ENCODE results near the gene VARS2.

The VARS2 gene

DNA sequence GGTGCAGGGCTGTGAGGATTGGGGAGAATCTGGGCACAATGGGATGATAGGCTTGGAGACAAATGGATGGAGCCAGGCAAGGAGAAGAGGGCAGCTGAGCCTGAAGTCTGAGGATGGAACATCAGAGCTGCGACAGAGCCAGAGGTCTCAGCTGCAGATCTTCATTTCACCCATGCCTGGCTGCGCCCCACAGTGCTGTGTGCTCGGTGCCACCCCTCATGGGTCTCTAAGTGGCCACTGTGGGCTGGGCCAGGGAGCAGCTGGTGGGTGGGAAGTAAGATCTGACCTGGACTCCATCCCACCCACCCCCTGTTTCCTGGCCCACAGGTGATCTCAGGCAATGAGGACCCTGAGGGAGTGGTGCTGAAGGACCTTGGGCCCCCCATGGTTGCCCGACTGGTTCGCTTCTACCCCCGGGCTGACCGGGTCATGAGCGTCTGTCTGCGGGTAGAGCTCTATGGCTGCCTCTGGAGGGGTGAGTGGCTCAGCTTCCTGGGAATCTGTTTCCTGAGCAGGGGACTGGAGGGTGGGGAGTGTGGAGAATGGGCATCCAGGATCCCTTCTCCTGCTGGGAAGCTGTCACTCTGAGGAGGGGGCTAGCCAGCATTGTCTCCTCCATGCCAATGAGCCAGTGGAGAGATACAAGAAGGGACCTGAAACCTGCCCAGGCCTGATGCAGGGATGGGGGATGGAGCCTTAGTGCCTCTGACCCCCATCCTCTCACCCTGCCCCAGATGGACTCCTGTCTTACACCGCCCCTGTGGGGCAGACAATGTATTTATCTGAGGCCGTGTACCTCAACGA lies 23.2 kb upstream of the VARS2 start:
- Histone ChIP-seq H3K36me3 (ENCODE audit: control insufficient read depth in 5 of 5, insufficient read depth in 5 of 5, low read length in 5 of 5) (peaks cover 6 to 62% (median 43%) of the 10 kb centered on the region in 5 donors), H3K27ac (ENCODE audit: low read depth, low read length) (no peak overlapping the region), H3K4me3 (ENCODE audit: low read depth in 1 of 5, low read length in 5 of 5) (no peak overlapping the region), H3K9me3 (ENCODE audit: control insufficient read depth in 5 of 5, low read length in 5 of 5) (no peaks in the 10 kb centered on the region), H3K27me3 (ENCODE audit: control insufficient read depth in 5 of 5, insufficient read depth in 4 of 5, low read length in 5 of 5) (no peaks in the 10 kb centered on the region), H3K9ac (ENCODE audit: low read length in 5 of 5) (no peak overlapping the region), H3K4me1 (ENCODE audit: control insufficient read depth in 5 of 5, insufficient read depth in 5 of 5, low read length in 5 of 5) (peaks cover 0 to 12% (median 10%) of the 10 kb centered on the region in 5 donors)

DNA sequence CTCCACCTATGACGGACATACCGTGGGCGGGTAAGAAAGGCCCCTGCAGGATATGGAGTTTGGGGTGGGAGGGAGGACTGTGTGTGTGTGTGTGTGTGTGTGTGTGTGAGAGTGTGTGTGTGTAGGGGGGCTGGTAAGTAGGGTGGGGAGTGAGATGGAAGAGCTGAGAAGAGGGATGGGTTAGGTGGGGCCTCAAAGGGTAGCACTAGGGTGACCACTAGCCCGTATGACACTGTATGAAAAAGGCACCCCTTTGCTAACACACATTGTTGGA lies 22.7 kb upstream of the VARS2 start:
- no peak overlapping the region for H3K27ac ChIP-seq (ENCODE audit: low read depth, low read length)
- no peak overlapping the region for H3K4me3 ChIP-seq (ENCODE audit: low read depth in 1 of 5, low read length in 5 of 5)
- H3K9ac ChIP-seq (ENCODE audit: low read length in 5 of 5): no peak overlapping the region
- H3K27me3 ChIP-seq (ENCODE audit: control insufficient read depth in 5 of 5, insufficient read depth in 4 of 5, low read length in 5 of 5): no peaks in the 10 kb centered on the region
- no peaks in the 10 kb centered on the region for H3K9me3 ChIP-seq (ENCODE audit: control insufficient read depth in 5 of 5, low read length in 5 of 5)
- H3K4me1 ChIP-seq (ENCODE audit: control insufficient read depth in 5 of 5, insufficient read depth in 5 of 5, low read length in 5 of 5): peaks cover 0 to 7% (median 5%) of the 10 kb centered on the region in 5 donors
- H3K36me3 ChIP-seq (ENCODE audit: control insufficient read depth in 5 of 5, insufficient read depth in 5 of 5, low read length in 5 of 5): peaks cover 6 to 66% (median 44%) of the 10 kb centered on the region in 5 donors

DNA sequence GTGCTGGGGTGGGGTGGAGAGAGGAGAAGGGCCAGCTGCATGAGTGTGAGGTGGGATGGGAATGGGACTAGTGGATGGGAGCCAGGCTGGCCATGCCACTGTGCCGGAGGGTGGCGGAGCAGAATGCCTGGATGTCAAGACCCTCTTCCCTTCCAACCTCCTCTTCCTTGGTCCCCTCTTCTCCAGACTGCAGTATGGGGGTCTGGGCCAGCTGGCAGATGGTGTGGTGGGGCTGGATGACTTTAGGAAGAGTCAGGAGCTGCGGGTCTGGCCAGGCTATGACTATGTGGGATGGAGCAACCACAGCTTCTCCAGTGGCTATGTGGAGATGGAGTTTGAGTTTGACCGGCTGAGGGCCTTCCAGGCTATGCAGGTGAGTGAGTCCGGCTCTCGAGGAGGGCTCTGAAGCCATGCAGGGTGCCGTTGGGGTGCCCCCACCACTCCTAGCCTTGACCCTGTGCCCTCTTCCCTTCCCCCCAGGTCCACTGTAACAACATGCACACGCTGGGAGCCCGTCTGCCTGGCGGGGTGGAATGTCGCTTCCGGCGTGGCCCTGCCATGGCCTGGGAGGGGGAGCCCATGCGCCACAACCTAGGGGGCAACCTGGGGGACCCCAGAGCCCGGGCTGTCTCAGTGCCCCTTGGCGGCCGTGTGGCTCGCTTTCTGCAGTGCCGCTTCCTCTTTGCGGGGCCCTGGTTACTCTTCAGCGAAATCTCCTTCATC lies 22.1 kb upstream of the VARS2 start:
- no peak overlapping the region for H3K4me3 ChIP-seq (ENCODE audit: low read depth in 1 of 5, low read length in 5 of 5)
- peaks cover 6 to 72% (median 48%) of the 10 kb centered on the region in 5 donors for H3K36me3 ChIP-seq (ENCODE audit: control insufficient read depth in 5 of 5, insufficient read depth in 5 of 5, low read length in 5 of 5)
- H3K27me3 ChIP-seq (ENCODE audit: control insufficient read depth in 5 of 5, insufficient read depth in 4 of 5, low read length in 5 of 5): no peaks in the 10 kb centered on the region
- no peaks in the 10 kb centered on the region for H3K9me3 ChIP-seq (ENCODE audit: control insufficient read depth in 5 of 5, low read length in 5 of 5)
- H3K9ac ChIP-seq (ENCODE audit: low read length in 5 of 5): no peak overlapping the region
- H3K4me1 ChIP-seq (ENCODE audit: control insufficient read depth in 5 of 5, insufficient read depth in 5 of 5, low read length in 5 of 5): peaks cover 0 to 1% (median 0%) of the 10 kb centered on the region in 5 donors
- no peak overlapping the region for H3K27ac ChIP-seq (ENCODE audit: low read depth, low read length)

DNA sequence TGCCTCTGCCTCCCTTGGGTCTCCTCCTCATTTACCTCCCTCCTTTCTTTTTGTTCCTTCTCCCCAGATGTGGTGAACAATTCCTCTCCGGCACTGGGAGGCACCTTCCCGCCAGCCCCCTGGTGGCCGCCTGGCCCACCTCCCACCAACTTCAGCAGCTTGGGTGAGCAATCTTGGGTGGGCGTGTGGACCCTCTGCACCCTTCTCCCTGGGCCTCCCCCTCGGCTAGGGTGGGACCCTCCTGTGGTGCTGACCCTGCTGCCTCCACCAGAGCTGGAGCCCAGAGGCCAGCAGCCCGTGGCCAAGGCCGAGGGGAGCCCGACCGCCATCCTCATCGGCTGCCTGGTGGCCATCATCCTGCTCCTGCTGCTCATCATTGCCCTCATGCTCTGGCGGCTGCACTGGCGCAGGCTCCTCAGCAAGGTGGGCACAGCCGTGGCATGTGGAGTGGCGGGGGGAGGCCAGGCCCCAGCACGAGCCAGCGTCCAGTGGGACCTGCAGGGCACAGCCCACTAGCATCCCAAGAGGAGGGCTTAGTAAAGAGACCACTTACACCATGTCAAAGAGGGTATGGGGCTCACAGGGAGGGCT lies 20.9 kb upstream of the VARS2 start:
- no peaks in the 10 kb centered on the region for H3K27me3 ChIP-seq (ENCODE audit: control insufficient read depth in 5 of 5, insufficient read depth in 4 of 5, low read length in 5 of 5)
- peaks cover 6 to 82% (median 58%) of the 10 kb centered on the region in 5 donors for H3K36me3 ChIP-seq (ENCODE audit: control insufficient read depth in 5 of 5, insufficient read depth in 5 of 5, low read length in 5 of 5)
- no peak overlapping the region for H3K4me3 ChIP-seq (ENCODE audit: low read depth in 1 of 5, low read length in 5 of 5)
- no peak overlapping the region for H3K27ac ChIP-seq (ENCODE audit: low read depth, low read length)
- no peaks in the 10 kb centered on the region for H3K9me3 ChIP-seq (ENCODE audit: control insufficient read depth in 5 of 5, low read length in 5 of 5)
- no peaks in the 10 kb centered on the region for H3K4me1 ChIP-seq (ENCODE audit: control insufficient read depth in 5 of 5, insufficient read depth in 5 of 5, low read length in 5 of 5)
- H3K9ac ChIP-seq (ENCODE audit: low read length in 5 of 5): no peak overlapping the region

DNA sequence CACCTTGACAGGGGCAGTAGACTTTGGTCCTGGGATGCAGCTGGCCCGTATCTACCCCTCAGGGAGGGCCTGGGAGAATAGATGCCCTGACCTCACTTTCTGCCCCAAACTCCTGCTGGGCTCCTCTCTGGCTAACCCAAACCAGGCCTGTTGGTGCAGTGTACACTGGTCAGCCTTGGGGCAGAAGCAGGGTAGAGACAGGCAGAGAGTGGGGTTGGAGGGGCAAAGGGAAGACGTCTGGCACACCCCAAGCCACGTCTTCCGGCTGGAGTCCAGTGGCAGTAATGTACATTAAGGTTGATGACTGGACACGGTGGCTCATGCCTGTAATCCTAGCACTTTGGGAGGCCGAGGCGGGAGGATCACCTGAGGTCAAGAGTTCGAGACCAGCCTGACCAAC lies 20.4 kb upstream of the VARS2 start:
- H3K9me3 ChIP-seq (ENCODE audit: control insufficient read depth in 5 of 5, low read length in 5 of 5): no peaks in the 10 kb centered on the region
- H3K27ac ChIP-seq (ENCODE audit: low read depth, low read length): no peak overlapping the region
- H3K36me3 ChIP-seq (ENCODE audit: control insufficient read depth in 5 of 5, insufficient read depth in 5 of 5, low read length in 5 of 5): peaks cover 6 to 87% (median 63%) of the 10 kb centered on the region in 5 donors
- no peaks in the 10 kb centered on the region for H3K4me1 ChIP-seq (ENCODE audit: control insufficient read depth in 5 of 5, insufficient read depth in 5 of 5, low read length in 5 of 5)
- H3K4me3 ChIP-seq (ENCODE audit: low read depth in 1 of 5, low read length in 5 of 5): no peak overlapping the region
- H3K27me3 ChIP-seq (ENCODE audit: control insufficient read depth in 5 of 5, insufficient read depth in 4 of 5, low read length in 5 of 5): no peaks in the 10 kb centered on the region
- no peak overlapping the region for H3K9ac ChIP-seq (ENCODE audit: low read length in 5 of 5)

DNA sequence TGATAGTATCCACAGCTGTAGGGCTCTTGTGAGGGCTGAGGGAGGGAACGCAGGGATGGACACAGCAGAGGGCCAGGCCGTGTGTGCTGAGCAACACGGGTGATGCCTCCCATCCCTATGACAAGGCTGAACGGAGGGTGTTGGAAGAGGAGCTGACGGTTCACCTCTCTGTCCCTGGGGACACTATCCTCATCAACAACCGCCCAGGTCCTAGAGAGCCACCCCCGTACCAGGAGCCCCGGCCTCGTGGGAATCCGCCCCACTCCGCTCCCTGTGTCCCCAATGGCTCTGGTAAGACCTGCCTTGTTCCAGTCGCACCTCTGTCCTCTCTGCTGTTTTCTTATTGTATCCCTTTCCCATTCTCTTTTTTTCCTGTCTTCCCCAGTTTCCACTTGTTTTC lies 19.7 kb upstream of the VARS2 start:
- H3K9ac ChIP-seq (ENCODE audit: low read length in 5 of 5): no peak overlapping the region
- H3K9me3 ChIP-seq (ENCODE audit: control insufficient read depth in 5 of 5, low read length in 5 of 5): no peaks in the 10 kb centered on the region
- peaks cover 6 to 88% (median 67%) of the 10 kb centered on the region in 5 donors for H3K36me3 ChIP-seq (ENCODE audit: control insufficient read depth in 5 of 5, insufficient read depth in 5 of 5, low read length in 5 of 5)
- H3K4me1 ChIP-seq (ENCODE audit: control insufficient read depth in 5 of 5, insufficient read depth in 5 of 5, low read length in 5 of 5): no peaks in the 10 kb centered on the region
- H3K27me3 ChIP-seq (ENCODE audit: control insufficient read depth in 5 of 5, insufficient read depth in 4 of 5, low read length in 5 of 5): no peaks in the 10 kb centered on the region
- H3K27ac ChIP-seq (ENCODE audit: low read depth, low read length): no peak overlapping the region
- H3K4me3 ChIP-seq (ENCODE audit: low read depth in 1 of 5, low read length in 5 of 5): no peak overlapping the region

DNA sequence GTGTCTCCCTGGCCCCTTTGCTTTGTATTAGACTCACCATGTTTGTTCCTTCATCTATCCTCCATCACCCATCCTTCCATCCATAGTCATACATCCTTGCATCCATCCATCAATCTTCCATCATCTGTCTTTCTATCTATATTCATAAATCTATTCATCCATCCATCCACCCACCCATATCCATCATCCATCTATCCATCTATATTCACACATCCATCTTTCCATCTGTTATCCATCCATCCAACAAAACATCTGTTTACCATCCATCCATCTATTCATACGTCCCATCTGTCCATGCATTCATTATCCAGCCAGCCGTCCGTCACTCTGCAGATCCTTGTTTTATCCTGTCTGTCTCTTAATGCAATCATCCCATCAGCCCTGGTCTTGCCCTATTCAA lies 19.1 kb upstream of the VARS2 start:
- H3K27me3 ChIP-seq (ENCODE audit: control insufficient read depth in 5 of 5, insufficient read depth in 4 of 5, low read length in 5 of 5): no peaks in the 10 kb centered on the region
- no peak overlapping the region for H3K9ac ChIP-seq (ENCODE audit: low read length in 5 of 5)
- no peaks in the 10 kb centered on the region for H3K4me1 ChIP-seq (ENCODE audit: control insufficient read depth in 5 of 5, insufficient read depth in 5 of 5, low read length in 5 of 5)
- no peak overlapping the region for H3K4me3 ChIP-seq (ENCODE audit: low read depth in 1 of 5, low read length in 5 of 5)
- no peaks in the 10 kb centered on the region for H3K9me3 ChIP-seq (ENCODE audit: control insufficient read depth in 5 of 5, low read length in 5 of 5)
- H3K36me3 ChIP-seq (ENCODE audit: control insufficient read depth in 5 of 5, insufficient read depth in 5 of 5, low read length in 5 of 5): peaks cover 6 to 87% (median 65%) of the 10 kb centered on the region in 5 donors
- no peak overlapping the region for H3K27ac ChIP-seq (ENCODE audit: low read depth, low read length)

DNA sequence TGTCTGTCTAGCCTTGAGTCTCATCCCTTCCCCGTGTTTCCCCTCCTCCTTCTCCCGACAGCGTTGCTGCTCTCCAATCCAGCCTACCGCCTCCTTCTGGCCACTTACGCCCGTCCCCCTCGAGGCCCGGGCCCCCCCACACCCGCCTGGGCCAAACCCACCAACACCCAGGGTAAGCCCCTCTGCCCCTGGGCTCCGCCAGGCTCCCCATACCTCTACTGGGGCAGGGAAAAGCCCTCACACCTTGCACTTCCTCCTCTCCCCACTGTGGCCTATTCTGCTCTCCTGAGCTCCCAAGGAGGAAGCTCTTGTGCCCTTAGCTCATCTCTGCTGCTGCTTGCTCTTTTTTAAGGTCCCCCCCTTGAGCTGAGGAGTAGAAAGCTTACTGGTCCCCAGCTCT lies 18.7 kb upstream of the VARS2 start:
- Histone ChIP-seq H3K4me1 (ENCODE audit: control insufficient read depth in 5 of 5, insufficient read depth in 5 of 5, low read length in 5 of 5) (no peaks in the 10 kb centered on the region), H3K36me3 (ENCODE audit: control insufficient read depth in 5 of 5, insufficient read depth in 5 of 5, low read length in 5 of 5) (peaks cover 6 to 83% (median 64%) of the 10 kb centered on the region in 5 donors), H3K27ac (ENCODE audit: low read depth, low read length) (no peak overlapping the region), H3K27me3 (ENCODE audit: control insufficient read depth in 5 of 5, insufficient read depth in 4 of 5, low read length in 5 of 5) (no peaks in the 10 kb centered on the region), H3K9me3 (ENCODE audit: control insufficient read depth in 5 of 5, low read length in 5 of 5) (no peaks in the 10 kb centered on the region), H3K9ac (ENCODE audit: low read length in 5 of 5) (no peak overlapping the region), H3K4me3 (ENCODE audit: low read depth in 1 of 5, low read length in 5 of 5) (no peak overlapping the region)

DNA sequence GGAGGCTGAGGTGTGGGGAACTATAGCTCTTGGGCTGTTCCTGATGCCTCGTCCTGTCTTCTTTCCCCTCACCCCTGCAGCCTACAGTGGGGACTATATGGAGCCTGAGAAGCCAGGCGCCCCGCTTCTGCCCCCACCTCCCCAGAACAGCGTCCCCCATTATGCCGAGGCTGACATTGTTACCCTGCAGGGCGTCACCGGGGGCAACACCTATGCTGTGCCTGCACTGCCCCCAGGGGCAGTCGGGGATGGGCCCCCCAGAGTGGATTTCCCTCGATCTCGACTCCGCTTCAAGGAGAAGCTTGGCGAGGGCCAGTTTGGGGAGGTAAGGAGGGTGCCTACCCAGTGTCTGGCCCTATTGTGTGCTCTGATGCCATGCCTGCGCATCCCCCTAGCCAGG lies 17.5 kb upstream of the VARS2 start:
- Histone ChIP-seq H3K4me1 (ENCODE audit: control insufficient read depth in 5 of 5, insufficient read depth in 5 of 5, low read length in 5 of 5) (no peaks in the 10 kb centered on the region), H3K27ac (ENCODE audit: low read depth, low read length) (no peak overlapping the region), H3K4me3 (ENCODE audit: low read depth in 1 of 5, low read length in 5 of 5) (no peak overlapping the region), H3K9ac (ENCODE audit: low read length in 5 of 5) (no peak overlapping the region), H3K36me3 (ENCODE audit: control insufficient read depth in 5 of 5, insufficient read depth in 5 of 5, low read length in 5 of 5) (peaks cover 6 to 74% (median 59%) of the 10 kb centered on the region in 5 donors), H3K27me3 (ENCODE audit: control insufficient read depth in 5 of 5, insufficient read depth in 4 of 5, low read length in 5 of 5) (no peaks in the 10 kb centered on the region), H3K9me3 (ENCODE audit: control insufficient read depth in 5 of 5, low read length in 5 of 5) (no peaks in the 10 kb centered on the region)

DNA sequence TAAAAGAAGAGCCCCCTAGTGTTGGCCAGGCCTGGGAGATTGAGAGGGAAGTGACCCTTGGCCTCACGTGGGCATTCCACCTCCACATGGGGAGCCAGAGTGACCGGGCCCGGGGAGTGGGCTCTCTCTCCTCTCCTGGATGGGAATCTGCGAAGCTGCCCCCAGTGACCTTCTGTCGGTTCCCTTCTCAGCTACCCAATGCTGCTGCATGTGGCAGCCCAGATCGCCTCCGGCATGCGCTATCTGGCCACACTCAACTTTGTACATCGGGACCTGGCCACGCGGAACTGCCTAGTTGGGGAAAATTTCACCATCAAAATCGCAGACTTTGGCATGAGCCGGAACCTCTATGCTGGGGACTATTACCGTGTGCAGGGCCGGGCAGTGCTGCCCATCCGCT lies 16.2 kb upstream of the VARS2 start:
- peaks cover 6 to 67% (median 51%) of the 10 kb centered on the region in 5 donors for H3K36me3 ChIP-seq (ENCODE audit: control insufficient read depth in 5 of 5, insufficient read depth in 5 of 5, low read length in 5 of 5)
- no peaks in the 10 kb centered on the region for H3K27me3 ChIP-seq (ENCODE audit: control insufficient read depth in 5 of 5, insufficient read depth in 4 of 5, low read length in 5 of 5)
- H3K9ac ChIP-seq (ENCODE audit: low read length in 5 of 5): peak overlapping the region in 1 of 5 donors; percentile 2
- H3K27ac ChIP-seq (ENCODE audit: low read depth, low read length): no peak overlapping the region
- H3K4me3 ChIP-seq (ENCODE audit: low read depth in 1 of 5, low read length in 5 of 5): no peak overlapping the region
- H3K4me1 ChIP-seq (ENCODE audit: control insufficient read depth in 5 of 5, insufficient read depth in 5 of 5, low read length in 5 of 5): no peaks in the 10 kb centered on the region
- H3K9me3 ChIP-seq (ENCODE audit: control insufficient read depth in 5 of 5, low read length in 5 of 5): no peaks in the 10 kb centered on the region
